C4-2B (cell line): ENCODE data around the gene WFDC1.

Experiments
- CTCF ChIP-seq: fragments of 450-650 bp; conservative IDR thresholded peaks from 2 replicates; pipeline ENCODE4 v1.5.1; 2017; ENCODE audit warnings: mild to moderate bottlenecking
- ZFX ChIP-seq: fragments of 450-650 bp; IDR thresholded peaks from 2 replicates; pipeline ENCODE4 v1.6.1; 2017

- TF ChIP-seq CTCF = no peak
- no peak for TF ChIP-seq ZFX
Measured at GRCh38 chr16:84339766-84340165, 45.1 kb downstream of the WFDC1 start.
